Bronchial epithelial cell (primary cell): ENCODE data around the gene RNU2-63P. TPM values are rescaled to one million over a fixed set of nuclear protein-coding genes. Genes with fewer than 3 reads are reported as not detected.

ENCODE experiments used
- DNase-seq: peaks from one replicate; pipeline ENCODE4 v3.0.0-alpha.2; 2010; ENCODE audit warnings: low read depth
- FAIRE-seq: peaks from 2 replicates; lab custom pipeline; 2011; peaks lifted over from hg19 to GRCh38; lab: Jason Lieb, UNC
- H3K27me3 ChIP-seq: 2 replicates; pipeline ENCODE4 v1.5.1; 2011; ENCODE audit warnings: low read length; ENCODE audit not compliant: control insufficient read depth, insufficient read depth
- H3K36me3 ChIP-seq: 2 replicates; pipeline ENCODE4 v1.5.1; 2011; ENCODE audit warnings: low read length; ENCODE audit not compliant: control insufficient read depth, insufficient read depth
- H3K4me3 ChIP-seq: 2 replicates; pipeline ENCODE4 v1.5.1; 2011; ENCODE audit warnings: mild to moderate bottlenecking, low read depth, low read length, control low read depth
- CTCF ChIP-seq: IDR thresholded peaks from 2 replicates; pipeline ENCODE4 v1.5.1; 2011; ENCODE audit warnings: mild to moderate bottlenecking, moderate library complexity, low read length, control low read depth, inconsistent platforms; ENCODE audit not compliant: insufficient read depth, severe bottlenecking
- total RNA-seq: library from RNA; depleted of rRNA; stranded (reverse); fragments of >200 nt; gene quantifications from 2 replicates; pipeline ENCODE4 v1.2.1, GENCODE V29; 2014

Gene RNU2-63P
- total RNA-seq, 1 donor from 2014 or later, result not detected

- H3K4me3 ChIP-seq, result peak overlapping the region; percentile 81
- H3K27me3 ChIP-seq, result no peaks in the 10 kb centered on the region
- FAIRE-seq, result no peak
- DNase-seq, result peak; percentile 60
- no peaks in the 10 kb centered on the region for H3K36me3 ChIP-seq
- no peak for TF ChIP-seq CTCF
These were observed 823 bp upstream of the RNU2-63P start for GRCh38 chr2:88016960-88017779.

GRCh38 chr2:88011011-88011410, 5.3 kb downstream of the RNU2-63P start:
- no peak for DNase-seq
- Histone ChIP-seq H3K36me3 (no peaks in the 10 kb centered on the region), H3K27me3 (no peaks in the 10 kb centered on the region), H3K4me3 (no peak overlapping the region)
- TF ChIP-seq CTCF, result no peak
- no peak for FAIRE-seq

GRCh38 chr2:88010136-88010535, 6.2 kb downstream of the RNU2-63P start:
- H3K4me3 ChIP-seq, result no peak overlapping the region
- TF ChIP-seq CTCF, result no peak
- no peak for FAIRE-seq
- no peaks in the 10 kb centered on the region for H3K27me3 ChIP-seq
- no peak for DNase-seq
- H3K36me3 ChIP-seq, result no peaks in the 10 kb centered on the region

- DNase-seq (no peak), FAIRE-seq (no peak)
- Histone ChIP-seq H3K27me3 (no peaks in the 10 kb centered on the region), H3K4me3 (no peak overlapping the region), H3K36me3 (no peaks in the 10 kb centered on the region)
- TF ChIP-seq CTCF, result no peak
These were observed 9.4 kb downstream of the RNU2-63P start for GRCh38 chr2:88006912-88007439.

GRCh38 chr2:88005776-88006175, 10.6 kb downstream of the RNU2-63P start:
- no peaks in the 10 kb centered on the region for H3K36me3 ChIP-seq
- DNase-seq, result no peak
- no peaks in the 10 kb centered on the region for H3K27me3 ChIP-seq
- no peak for TF ChIP-seq CTCF
- no peak overlapping the region for H3K4me3 ChIP-seq
- FAIRE-seq, result no peak
